Measurements from ENCODE around the gene LARP4B.

LARP4B gene

GRCh38 chr10:865257-865656 is 66.2 kb downstream of the LARP4B start:
- no peak for DNase-seq

- DNase-seq = no peak
Observed at GRCh38 chr10:860519-860918, 71.0 kb downstream of the LARP4B start.

- DNase-seq = no peak
Observed at GRCh38 chr10:856416-857157, 74.9 kb downstream of the LARP4B start.

- DNase-seq = no peak
Observed at GRCh38 chr10:855671-856070, 75.8 kb downstream of the LARP4B start.

- no peak for DNase-seq
Observed at GRCh38 chr10:855079-855478, 76.4 kb downstream of the LARP4B start.

- no peak for DNase-seq
Observed at GRCh38 chr10:853017-853416, 78.5 kb downstream of the LARP4B start.

GRCh38 chr10:852386-852785 is 79.1 kb downstream of the LARP4B start:
- DNase-seq = no peak

GRCh38 chr10:851901-852300 is 79.6 kb downstream of the LARP4B start:
- DNase-seq = no peak

- DNase-seq = no peak
Observed at GRCh38 chr10:850093-850492, 81.4 kb downstream of the LARP4B start.

- no peak for DNase-seq
Observed at GRCh38 chr10:847868-848267, 83.6 kb downstream of the LARP4B start.

- DNase-seq = no peak
Observed at GRCh38 chr10:846126-846685, 85.3 kb downstream of the LARP4B start.

- no peak for DNase-seq
Observed at GRCh38 chr10:845526-845925, 86.0 kb downstream of the LARP4B start.

- DNase-seq = no peak
Observed at GRCh38 chr10:844552-844951, 87.0 kb downstream of the LARP4B start.

GRCh38 chr10:843703-844102 is 87.8 kb downstream of the LARP4B start:
- DNase-seq = no peak

GRCh38 chr10:842795-843194 is 88.7 kb downstream of the LARP4B start:
- DNase-seq = no peak

- no peak for DNase-seq
Observed at GRCh38 chr10:841535-841934, 90.0 kb downstream of the LARP4B start.

- DNase-seq = no peak
Observed at GRCh38 chr10:839550-840205, 91.8 kb downstream of the LARP4B start.

GRCh38 chr10:836782-837181 is 94.7 kb downstream of the LARP4B start:
- DNase-seq = no peak

- DNase-seq = no peak
Observed at GRCh38 chr10:834493-834892, 97.0 kb downstream of the LARP4B start.

- DNase-seq = no peak
Observed at GRCh38 chr10:829241-829640, 102.3 kb downstream of the LARP4B start.

- DNase-seq = no peak
Observed at GRCh38 chr10:828191-828590, 103.3 kb downstream of the LARP4B start.

- DNase-seq = no peak
Observed at GRCh38 chr10:824946-825345, 106.6 kb downstream of the LARP4B start.

- no peak for DNase-seq
Observed at GRCh38 chr10:824497-824896, 107.0 kb downstream of the LARP4B start.

GRCh38 chr10:822661-823367 is 108.7 kb downstream of the LARP4B start:
- no peak for DNase-seq
